Kidney (tissue), 14 donors: ENCODE results near the gene EIF4B. TPM values are rescaled to one million over a fixed set of nuclear protein-coding genes. Genes with fewer than 3 reads are reported as not detected.
"Not testable (repeated sequence)": the region's sequence is repeated elsewhere in the genome, so short reads cannot be mapped to it uniquely, and the experiment has no call there.

Source experiments
- DNase-seq, 5 donors: peaks; one replicate each; pipeline ENCODE4 v3.0.0-alpha.2; 2013 to 2020
- FAIRE-seq: peaks from 2 replicates; lab custom pipeline; 2012; peaks lifted over from hg19 to GRCh38; lab: Jason Lieb, UNC
- H3K27ac ChIP-seq, 2 donors: one replicate each; pipeline ENCODE4 v1.7.0; 2013; ENCODE audit warnings: low read depth in 2 of 2, low read length in 2 of 2, inconsistent platforms in 1 of 2
- H3K27me3 ChIP-seq: one replicate; pipeline ENCODE4 v1.7.1; 2013; ENCODE audit warnings: low read length, inconsistent platforms; ENCODE audit not compliant: control insufficient read depth, insufficient read depth
- H3K36me3 ChIP-seq, 3 donors: one replicate each; pipeline versions ENCODE4 v1.7.0 to v1.7.1; 2013; ENCODE audit warnings: low read length in 3 of 3, control low read depth in 1 of 3, inconsistent platforms in 1 of 3; ENCODE audit not compliant: insufficient read depth in 3 of 3, control insufficient read depth in 2 of 3
- H3K4me1 ChIP-seq, 3 donors: one replicate each; pipeline versions ENCODE4 v1.7.0 to v1.7.1; 2013; ENCODE audit warnings: low read length in 3 of 3, inconsistent platforms in 1 of 3, low read depth in 1 of 3; ENCODE audit not compliant: control insufficient read depth in 2 of 3, insufficient read depth in 2 of 3
- H3K4me3 ChIP-seq, 3 donors: one replicate each; pipeline versions ENCODE4 v1.7.0 to v1.8.1; 2013; ENCODE audit warnings: low read length in 3 of 3, control low read depth in 1 of 3, inconsistent platforms in 1 of 3
- H3K9ac ChIP-seq, 3 donors: one replicate each; pipeline versions ENCODE4 v1.7.0 to v1.7.1; 2013; ENCODE audit warnings: low read length in 3 of 3, control low read depth in 1 of 3, inconsistent platforms in 1 of 3
- H3K9me3 ChIP-seq, 3 donors: one replicate each; pipeline versions ENCODE4 v1.7.0 to v1.7.1; 2013; ENCODE audit warnings: low read length in 3 of 3, control low read depth in 1 of 3, inconsistent platforms in 1 of 3; ENCODE audit not compliant: control insufficient read depth in 2 of 3, insufficient read depth in 1 of 3
- intact Hi-C: fragments of 100-400 bp; cut with DNase I; formaldehyde crosslinking; loops from one replicate; pipeline ENCODE4 v1.11.1; 2022
- polyA plus RNA-seq: library from polyadenylated mRNA; stranded (reverse); fragments of 350-450 nt; fragmentation: Illumina TruSeq; extraction: RNeasy Lipid Tissue Mini Kit (QIAGEN cat#74804); gene quantifications from one replicate; pipeline ENCODE4 v1.2.3, GENCODE V29; 2014; ENCODE audit warnings: low read depth, low replicate concordance; ENCODE audit not compliant: insufficient read depth
- total RNA-seq: library from RNA; stranded (reverse); fragmentation: NEBNext Ultra II Directional; extraction: Animal tissue kit (Norgen Biotek cat#: 25700); gene quantifications from one replicate; pipeline ENCODE4 v1.2.1, GENCODE V29; 2021
- TF ChIP-seq, protein P1 (sequence below): IDR thresholded peaks from 3 replicates; pipeline ENCODE4 v1.5.1; 2012; ENCODE audit warnings: mild to moderate bottlenecking, moderate library complexity, borderline replicate concordance; ENCODE audit not compliant: insufficient read depth; ENCODE audit errors: extremely low read depth
- donor health status: control.
- donor health status: control.
- donor health status: control.
- donor health status: control.
- donor health status: control.
- donor health status: DM: yes; HTN: yes; CAD: no.
- donor health status: Normal renal cell carcinoma (clear cell type).

EIF4B gene
- total and polyA plus RNA-seq, 2 donors from 2014 or later = 114 to 417 TPM

DNA sequence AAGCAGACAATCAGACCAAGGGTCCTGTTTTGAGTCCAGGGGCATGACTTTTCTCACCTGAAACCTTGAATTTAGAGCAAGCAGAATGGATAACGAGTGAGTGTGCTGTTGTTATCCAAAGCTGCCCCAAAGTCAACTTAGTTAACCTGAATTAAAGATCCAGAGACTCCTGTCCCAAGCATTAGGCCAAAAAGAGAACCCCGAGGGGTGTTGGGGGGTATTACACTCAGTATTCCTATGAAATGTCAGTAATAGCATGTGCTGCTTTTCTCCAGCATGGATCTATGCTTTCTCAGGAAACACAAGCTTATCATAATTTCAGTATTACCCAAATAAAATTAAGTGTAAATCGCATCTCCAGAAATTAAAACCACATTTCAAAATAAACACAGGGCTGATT is 19.0 kb downstream of the EIF4B start:
- no peak for FAIRE-seq
- no peak overlapping the region for H3K4me3 ChIP-seq
- H3K27me3 ChIP-seq = no peaks in the 10 kb centered on the region
- no peak overlapping the region for H3K27ac ChIP-seq
- H3K9me3 ChIP-seq = no peaks in the 10 kb centered on the region
- intact Hi-C loops = no loop called here
- H3K9ac ChIP-seq = no peak overlapping the region
- H3K36me3 ChIP-seq = peaks cover 22 to 55% (median 36%) of the 10 kb centered on the region in 3 donors
- no peaks in the 10 kb centered on the region for H3K4me1 ChIP-seq
- DNase-seq = no peak
- TF ChIP-seq, protein P1, sequence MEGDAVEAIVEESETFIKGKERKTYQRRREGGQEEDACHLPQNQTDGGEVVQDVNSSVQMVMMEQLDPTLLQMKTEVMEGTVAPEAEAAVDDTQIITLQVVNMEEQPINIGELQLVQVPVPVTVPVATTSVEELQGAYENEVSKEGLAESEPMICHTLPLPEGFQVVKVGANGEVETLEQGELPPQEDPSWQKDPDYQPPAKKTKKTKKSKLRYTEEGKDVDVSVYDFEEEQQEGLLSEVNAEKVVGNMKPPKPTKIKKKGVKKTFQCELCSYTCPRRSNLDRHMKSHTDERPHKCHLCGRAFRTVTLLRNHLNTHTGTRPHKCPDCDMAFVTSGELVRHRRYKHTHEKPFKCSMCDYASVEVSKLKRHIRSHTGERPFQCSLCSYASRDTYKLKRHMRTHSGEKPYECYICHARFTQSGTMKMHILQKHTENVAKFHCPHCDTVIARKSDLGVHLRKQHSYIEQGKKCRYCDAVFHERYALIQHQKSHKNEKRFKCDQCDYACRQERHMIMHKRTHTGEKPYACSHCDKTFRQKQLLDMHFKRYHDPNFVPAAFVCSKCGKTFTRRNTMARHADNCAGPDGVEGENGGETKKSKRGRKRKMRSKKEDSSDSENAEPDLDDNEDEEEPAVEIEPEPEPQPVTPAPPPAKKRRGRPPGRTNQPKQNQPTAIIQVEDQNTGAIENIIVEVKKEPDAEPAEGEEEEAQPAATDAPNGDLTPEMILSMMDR = no peak

DNA sequence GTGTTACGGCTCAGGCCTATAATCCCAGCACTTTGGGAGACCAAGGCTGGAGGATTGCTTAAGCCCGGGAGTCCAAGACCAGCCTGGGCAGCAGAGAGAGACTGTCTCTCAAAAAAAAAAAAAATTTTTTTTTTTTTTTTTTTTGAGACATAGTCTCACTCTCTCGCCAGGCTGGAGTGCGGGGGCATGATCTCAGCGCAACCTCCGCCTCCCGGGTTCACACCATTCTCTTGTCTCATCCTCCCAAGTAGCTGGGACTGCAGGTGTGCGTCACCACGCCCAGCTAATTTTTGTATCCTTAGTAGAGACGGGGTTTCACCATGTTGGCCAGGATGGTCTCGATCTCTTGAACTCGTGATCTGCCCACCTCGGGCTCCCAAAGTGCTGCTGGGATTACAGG is 20.8 kb downstream of the EIF4B start:
- H3K4me3 ChIP-seq, H3K4me1 ChIP-seq, intact Hi-C loops, H3K27ac ChIP-seq, H3K27me3 ChIP-seq, H3K9me3 ChIP-seq, FAIRE-seq, DNase-seq, H3K9ac ChIP-seq: not testable (repeated sequence)
- H3K36me3 ChIP-seq = peaks cover 14 to 58% (median 29%) of the 10 kb centered on the region in 3 donors

DNA sequence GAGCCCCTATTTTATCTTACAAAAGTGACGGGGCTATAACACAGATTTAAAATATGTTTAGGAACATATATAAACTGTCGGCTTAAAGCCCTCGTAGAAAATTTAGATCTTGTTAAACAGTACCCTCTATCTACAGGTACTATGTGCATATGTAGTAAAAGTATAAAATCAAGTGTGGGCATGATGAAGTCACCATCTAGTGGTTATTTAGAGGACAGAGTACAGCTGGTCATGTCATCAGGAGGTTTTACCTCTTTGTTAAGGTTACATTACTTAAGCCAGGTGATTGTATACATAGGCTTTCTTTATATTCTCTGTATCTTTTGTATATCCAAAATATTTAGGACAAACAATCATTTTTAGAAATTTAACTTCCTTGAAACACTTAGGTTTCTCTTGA is 25.4 kb downstream of the EIF4B start:
- DNase-seq (no peak), FAIRE-seq (no peak)
- intact Hi-C loops = no loop called here
- H3K9ac ChIP-seq = no peak overlapping the region
- H3K27ac ChIP-seq = no peak overlapping the region
- H3K9me3 ChIP-seq = no peaks in the 10 kb centered on the region
- no peaks in the 10 kb centered on the region for H3K27me3 ChIP-seq
- TF ChIP-seq, protein P1 = no peak
- peaks cover 14 to 53% (median 29%) of the 10 kb centered on the region in 3 donors for H3K36me3 ChIP-seq
- H3K4me1 ChIP-seq = no peaks in the 10 kb centered on the region
- no peak overlapping the region for H3K4me3 ChIP-seq

DNA sequence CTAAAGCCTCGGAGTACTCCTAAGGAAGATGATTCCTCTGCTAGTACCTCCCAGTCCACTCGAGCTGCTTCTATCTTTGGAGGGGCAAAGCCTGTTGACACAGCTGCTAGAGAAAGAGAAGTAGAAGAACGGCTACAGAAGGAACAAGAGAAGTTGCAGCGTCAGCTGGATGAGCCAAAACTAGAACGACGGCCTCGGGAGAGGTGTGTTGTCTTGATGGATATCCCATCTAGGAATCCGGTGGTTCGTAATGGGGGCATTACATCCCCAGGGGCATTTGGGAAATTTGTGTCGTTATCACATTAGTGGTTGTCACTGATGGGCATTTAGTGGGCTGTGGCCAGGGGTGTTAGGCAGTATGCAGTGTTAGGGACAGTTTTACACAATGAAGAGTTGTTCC is 27.6 kb downstream of the EIF4B start:
- H3K27ac ChIP-seq, H3K9ac ChIP-seq, H3K4me3 ChIP-seq, H3K27me3 ChIP-seq, intact Hi-C loops, DNase-seq, H3K9me3 ChIP-seq, H3K4me1 ChIP-seq, FAIRE-seq: not testable (repeated sequence)
- H3K36me3 ChIP-seq = peaks cover 12 to 56% (median 35%) of the 10 kb centered on the region in 3 donors
